GM19351 (cell line): Measurements from ENCODE around the gene TACR2.

Source experiments
- ATAC-seq: cut with Tn5 transposase; IDR thresholded peaks from one replicate; pipeline ENCODE4 v1.9.1; 2021; ENCODE audit warnings: mild to moderate bottlenecking, moderate library complexity; ENCODE audit not compliant: unreplicated experiment

TACR2 gene

DNA sequence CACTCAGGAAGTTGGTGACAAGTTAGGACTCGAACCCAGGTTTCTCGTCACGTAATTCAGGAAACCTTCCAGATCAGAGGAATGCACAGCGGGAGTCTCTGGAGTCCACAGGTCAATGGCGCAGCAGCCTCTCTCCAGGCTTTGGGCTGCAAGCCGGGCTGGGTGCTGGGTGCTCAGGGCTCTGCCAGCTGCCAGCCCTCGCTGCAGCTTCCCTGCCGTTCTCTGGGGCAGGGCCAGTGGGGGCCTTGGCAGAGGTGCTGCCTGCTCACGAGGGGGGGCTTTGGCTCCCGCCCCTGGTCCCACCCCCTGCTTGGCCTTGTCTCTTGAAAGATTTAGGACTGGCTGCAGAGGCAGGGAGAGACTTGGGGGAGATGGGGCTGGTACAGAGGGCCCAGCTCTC lies at the start of gene TACR2:
Gene TACR2 (minus strand): TSS at position 224 of the 400 bp plus-strand sequence. CDS start 595 bp downstream, outside the sequence.
- ATAC-seq, result no peak

DNA sequence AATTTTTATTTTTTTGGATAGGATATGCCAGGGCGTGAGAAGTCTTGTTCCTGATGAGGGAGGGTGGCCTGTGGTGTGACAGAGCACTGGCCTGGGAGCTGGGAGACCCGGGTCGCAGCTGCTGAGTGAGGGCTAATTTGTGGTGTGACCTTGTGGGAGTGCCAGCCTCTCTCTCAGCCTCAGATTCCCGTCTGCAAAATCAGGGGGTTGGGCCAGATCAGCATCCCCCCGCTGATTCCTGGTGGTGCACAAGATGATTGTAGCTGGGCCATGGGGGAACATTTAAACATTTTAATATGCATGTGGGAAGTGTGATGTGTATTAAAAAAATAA lies 49.4 kb upstream of the TACR2 start:
- ATAC-seq, result no peak

DNA sequence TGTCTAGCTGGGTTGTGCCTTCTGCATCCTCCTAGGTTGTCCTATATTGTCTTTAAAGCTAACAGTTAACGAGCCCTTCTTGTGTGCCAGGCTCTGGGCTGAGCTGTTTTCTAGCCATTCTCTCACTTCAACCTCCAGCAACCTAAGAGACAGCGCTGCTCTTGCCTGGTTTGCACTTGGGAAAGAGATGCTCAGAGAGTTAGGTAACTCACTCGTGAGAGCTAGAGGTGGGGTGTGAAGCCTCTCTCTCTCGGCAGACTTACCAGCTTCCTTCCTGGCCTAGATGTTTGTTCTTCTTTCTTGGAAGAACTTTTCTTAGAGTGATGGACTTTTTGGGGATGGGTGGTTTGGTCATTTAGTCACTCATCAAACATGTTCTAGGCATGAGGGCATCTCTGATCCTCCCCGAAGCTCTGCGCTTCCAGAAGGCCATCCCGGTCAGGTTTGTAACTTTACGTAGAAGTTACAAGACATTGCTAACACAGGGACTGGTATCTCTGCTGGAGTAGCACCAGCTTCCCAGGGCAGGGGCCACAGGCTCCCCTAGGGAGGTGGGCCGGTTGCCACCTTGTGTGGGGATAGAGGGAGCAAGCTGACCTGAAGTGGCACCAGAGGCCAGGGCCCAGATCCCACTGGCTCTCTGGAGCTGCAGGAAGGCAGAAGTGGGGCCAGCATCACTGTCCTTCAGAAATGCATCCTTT lies 48.9 kb upstream of the TACR2 start:
- no peak for ATAC-seq

DNA sequence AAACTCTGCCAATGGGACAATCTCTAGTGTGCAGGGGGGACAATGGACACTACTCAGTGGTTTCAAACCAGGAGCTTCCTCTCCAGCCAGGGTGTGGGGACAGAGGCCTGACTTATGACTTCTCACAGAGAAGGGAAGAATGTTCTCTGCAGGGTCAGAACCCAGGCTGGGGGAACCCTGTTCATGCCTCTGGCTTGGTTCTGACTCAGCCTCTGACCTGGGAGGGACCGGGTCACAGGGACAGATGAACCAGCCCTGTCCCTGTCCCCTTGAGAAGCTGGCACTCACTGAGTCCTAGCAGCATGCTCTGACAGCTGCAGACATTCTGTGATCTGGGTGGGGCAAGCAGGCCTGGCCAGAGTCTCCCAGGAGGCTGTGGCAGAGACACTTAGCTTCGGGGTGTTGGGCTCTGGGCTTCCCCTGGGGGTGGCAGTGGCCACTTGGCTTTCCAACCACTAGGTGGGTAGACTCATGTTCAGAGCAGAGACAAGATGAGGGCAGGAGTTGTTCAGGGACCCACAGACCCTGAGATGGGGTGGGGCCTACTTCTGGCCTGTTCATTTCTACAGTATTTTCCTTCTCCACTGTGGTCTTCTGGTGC lies 48.2 kb upstream of the TACR2 start:
- no peak for ATAC-seq

DNA sequence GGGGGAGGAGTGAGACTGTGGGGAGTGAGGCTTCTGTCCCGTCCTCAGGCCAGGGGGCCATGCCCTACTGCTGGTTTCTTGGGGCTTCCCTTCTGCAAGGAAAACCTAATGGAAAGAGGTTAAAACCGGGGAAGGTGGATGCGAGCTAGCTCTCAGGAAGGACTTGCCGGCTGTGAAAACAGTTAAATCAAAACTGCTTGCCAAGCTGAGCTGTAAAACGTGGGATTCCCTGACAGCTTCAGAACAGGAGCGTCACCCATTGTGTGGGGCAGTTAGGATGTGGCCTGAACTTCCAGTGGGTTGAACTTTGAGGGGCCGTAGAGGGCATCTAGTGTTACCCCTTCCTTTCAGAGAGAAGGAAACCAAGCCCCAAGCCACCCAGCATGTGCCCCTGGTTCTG lies 47.7 kb upstream of the TACR2 start:
- no peak for ATAC-seq

DNA sequence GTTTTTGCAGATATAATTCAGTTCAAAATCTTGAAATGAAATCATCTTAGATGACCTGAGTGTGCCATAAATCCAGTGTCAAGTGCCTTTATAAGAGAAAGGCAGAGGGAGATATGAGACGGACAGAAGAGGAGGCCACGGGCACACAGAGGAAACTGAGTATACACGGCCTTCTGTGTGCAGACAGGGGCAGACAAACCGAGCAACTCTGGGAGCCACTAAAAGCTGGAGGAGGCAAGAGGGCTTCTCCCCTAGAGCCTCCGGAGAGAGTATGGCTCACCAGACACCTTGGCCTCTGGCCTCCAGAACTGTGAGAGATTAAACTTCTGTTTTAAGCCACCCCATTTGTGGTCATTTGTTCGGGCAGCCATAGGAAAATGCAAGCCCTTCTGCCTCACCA lies 47.2 kb upstream of the TACR2 start:
- ATAC-seq, result no peak

DNA sequence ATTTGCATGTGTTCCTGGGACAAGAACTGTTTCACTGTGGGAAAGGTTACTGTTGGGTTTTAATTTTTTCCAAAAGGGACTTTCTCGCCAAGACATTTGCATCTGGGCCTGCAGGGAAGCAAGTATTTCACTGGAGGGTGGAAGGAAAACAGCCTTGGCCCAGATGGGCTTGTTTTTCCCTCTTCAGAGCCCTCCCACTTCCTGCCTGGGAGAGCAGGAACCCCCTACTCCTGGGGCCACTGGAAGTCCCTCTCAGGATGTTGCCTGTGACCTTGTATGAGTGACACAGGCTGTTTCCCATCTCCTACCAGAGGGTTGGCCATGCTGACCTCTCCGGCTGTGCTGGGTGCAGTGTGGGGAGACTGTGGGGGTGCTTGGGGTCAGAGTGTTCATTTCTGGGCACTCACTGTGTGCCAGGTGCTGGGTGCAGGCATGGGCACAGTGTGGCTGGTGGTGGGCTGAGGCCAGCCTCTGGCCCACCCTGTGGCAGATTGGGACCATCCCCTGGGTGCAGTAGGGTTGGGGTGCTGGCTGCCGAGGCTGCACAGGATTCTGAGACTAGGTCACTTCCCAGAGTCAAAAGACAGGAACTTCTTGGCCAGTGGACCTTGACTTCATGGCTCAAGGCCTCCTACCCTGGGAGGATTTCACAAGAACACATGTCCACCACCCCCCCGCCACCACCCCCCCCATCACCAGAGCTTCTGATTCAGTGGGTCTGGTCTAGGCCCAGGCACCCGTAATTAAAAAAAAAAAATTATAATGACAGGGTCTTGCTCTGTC lies 44.7 kb upstream of the TACR2 start:
- no peak for ATAC-seq

DNA sequence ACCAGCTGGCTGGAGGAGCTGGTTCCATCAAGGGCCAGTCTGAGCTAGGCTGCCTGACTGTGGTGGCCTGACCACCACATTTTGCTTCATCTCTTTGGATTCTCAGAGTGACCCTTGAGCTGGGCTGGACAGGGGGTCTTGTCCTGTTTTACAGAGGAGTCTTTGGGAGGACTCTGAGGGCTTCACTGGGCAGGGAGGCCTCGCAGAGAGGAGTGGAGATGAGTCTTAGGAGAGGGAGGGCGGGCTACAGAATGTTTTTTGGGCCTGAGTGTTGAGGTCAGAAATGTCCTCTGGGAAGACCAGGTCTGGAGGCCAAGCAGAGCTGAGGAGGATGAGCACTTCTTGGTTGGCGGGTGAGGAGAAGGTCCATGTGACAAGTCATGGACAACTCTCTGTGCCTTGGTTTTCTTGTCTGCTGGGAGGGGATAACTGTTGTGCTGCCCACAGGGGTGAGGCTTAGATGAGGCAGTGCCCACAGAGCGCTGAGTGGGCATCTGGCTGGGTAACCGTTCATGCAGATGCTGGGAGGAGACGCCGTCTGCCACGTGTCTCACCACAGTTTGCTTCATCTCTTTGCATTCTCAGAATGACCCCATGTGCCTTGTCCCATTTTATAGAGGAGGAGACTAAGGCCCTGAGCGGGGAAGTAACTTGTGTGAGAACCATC lies 44.0 kb upstream of the TACR2 start:
- no peak for ATAC-seq

DNA sequence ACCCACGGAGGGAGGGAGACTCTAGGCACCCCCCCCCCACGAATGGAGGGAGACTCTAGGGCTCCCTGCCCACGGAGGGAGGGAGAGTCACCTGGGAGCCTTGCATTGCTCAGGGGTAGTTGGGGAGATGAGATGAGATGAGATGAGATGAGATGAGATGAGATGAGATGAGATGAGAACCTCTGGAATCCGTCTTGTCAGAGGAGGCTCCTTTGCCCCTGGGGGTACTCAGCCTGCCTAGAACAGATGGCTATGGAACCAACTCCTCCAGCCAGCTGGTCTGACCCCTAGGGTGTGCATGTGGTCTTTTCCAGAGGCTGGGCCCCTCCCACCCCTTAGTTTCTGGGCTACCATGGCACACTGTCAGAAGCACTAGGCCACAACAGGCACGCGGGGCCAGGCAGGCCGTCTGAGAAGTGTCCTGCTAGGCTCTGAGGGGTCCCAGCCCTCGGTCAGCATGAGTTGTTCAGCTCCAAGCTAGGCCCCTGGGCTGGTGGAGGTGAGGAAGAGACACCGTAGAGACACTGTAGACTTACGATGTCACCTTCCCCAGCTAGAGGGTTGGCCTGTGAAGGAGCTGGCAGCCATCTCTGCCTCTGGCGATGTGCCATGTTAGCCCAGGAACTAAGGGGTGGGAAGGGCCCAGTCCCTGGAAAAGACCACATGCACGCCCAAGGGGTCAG lies 43.3 kb upstream of the TACR2 start:
- no peak for ATAC-seq

DNA sequence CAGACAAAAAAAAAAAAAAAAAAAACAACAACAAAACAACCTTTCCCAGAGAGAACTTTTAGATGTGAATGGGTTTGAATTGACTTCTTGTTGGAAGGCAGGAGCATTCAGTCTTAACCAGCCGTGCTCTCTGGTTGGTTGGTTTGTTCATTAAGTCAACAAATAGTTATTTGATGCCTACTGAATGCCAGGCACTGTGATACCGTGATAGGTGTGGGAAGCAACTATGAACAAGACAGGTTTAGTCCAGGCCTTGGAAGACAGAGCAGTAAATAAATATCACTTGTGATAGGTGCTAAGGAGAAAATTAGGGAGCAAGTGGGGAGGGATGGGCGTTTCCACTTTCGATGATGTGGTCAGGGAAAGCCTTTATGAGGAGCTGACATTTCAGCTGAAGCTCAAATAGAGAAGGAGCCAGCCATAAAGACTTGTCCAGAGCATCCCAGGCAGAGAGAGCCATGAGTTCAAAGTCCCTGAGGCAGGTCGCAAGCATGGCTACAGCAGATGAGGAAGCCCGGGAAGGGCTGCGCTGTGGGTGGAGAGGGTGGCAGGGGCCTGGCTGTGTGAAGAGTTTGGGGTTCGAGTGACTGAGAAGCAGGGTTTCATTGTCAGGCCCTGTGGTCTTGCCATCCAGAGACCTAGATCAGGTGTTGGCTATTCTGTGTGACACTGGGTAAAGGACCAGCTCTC lies 42.5 kb upstream of the TACR2 start:
- no peak for ATAC-seq

DNA sequence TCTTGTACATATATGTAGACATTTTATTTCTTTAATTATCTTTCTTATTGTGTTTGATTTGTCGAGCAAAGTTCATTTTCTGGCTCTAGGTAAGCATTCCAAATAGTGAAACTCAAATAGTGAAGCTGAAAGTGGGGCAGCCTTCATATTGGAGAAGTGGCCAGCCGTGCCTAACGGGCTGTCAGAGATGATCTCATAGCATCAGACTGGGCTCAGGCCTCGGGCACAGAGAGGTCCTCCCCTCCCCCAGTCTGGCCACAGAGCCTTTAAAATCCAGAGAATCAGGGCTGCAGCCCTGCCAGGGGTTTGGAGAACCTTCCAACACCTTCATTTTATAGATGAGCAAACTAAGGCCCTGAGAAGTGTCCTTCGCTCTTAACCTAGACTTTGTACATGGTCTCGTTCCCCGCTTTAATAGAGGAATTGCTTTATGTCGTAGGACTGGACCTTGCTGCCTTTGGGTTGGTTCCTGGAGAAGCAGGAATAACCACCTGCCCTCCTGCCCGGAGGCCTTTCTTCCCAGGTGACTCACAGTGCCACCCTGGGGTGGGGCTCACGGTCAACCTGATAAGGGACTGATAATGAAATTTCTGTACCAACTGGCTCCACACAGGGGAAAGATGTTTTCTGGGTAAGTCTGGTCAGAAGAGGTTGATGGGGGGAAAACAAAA lies 41.8 kb upstream of the TACR2 start:
- no peak for ATAC-seq

DNA sequence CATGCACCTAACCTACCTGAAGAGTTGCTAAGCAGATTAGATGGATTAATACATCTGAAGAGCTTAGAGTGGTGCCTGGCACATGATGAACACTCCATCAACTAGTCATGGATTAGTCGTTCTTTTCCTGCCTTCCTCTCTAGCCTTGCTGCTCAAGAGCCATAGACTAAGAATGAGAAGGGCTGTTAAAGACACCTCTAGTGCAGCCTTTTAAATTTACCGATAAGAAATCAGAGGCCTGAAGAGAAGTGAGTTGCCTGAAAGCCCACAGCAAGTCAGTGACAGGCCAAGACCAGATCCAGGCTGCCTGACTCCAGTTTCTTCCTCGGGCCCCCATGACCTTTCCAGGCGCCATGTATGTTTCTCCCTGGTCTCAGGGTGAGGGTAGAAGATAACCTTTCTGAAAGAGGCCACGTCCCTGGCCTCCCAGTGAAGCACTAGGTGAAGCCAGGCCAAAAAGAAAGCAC lies 41.1 kb upstream of the TACR2 start:
- no peak for ATAC-seq

DNA sequence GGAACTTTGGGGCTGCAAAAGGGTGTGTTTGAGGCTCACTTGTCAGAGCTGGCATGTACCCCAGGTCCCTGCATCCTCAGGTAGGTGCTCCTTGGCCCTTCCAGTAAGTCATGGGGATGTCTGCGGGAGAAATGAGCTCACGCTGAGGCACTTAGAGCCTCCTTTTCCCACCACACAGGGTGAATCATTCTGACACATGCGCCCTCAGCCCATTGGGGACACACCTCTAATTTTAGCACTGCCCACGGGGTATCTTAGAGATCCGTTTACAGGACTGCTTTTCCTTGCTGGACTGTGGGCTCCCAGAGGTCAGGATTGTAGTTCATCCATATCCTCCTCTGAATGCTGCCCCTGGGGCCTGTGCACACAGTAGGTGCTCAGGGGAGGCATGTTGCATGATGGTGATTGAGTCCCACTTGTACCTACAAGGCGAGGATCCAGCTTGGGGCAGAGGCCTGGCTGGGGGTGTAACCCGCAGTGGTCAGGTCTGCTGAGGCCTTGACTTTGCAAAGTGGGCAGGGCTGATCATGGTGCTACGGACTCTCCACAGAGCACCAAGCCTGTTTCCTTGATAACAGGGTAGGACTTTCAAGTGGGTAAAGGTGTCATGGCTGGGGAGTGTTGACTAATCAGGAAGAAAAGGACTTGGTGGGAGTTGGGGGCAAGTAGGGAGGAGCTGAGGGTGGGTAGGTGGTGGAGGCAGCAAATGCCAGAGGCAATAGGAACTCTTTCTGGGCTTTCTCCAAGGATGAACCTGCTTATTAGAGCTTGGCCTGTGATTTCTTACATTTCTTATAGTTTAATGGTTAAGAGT lies 40.4 kb upstream of the TACR2 start:
- no peak for ATAC-seq

DNA sequence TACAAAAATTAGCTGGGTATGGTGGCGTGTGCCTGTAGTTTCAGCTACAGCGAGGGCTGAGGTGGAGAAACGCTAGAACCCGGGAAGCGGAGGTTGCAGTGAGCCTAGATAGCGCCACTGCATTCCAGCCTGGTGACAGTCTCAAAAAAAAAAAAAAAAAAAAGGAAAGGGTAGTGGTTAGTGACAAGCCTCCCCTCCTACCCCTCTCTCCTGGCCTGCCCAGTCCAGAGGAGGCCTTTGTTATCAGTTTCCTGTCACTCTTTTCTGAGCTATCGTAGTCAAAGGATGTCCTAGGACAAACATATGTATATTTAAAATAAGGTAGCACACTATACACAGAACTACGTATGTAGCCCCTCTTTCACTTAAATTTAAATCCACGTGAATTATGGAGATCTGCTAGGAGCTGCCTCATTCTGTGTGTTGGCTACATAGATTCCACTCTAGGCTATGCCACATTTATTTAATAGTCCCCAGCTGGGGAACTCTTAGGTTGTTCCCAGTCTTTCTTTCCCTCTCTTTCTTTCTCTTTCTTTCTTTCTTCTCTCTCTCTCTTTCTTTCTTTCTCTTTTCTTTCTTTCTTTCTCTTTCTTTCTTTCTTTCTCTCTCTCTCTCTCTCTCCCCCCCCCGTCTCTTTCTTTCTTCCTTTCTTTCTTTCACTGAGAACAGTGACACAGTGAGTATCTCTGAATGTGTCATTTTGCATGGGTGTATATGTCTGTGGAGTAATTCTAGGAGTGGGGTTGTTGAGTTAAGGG lies 38.5 kb upstream of the TACR2 start:
- ATAC-seq, result no peak

DNA sequence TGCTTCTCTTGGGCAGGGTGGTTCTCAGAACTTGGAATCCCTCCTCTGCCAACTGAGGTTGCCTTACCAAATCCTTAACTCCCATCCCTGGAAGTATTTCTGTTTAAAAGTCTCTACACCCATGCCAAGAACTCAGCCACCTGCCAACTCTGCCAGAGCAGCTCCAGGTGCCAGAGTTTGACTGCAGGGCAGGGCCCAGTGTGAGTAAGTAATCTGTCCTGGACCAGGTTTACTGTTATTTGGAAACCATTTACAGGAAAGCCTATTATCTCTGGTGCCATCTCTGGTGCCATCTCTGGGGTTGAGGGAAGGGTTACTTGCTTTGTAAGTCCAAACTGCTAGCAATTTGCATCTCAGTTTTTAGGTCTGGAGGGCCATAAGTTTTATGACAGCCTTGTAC lies 37.1 kb upstream of the TACR2 start:
- no peak for ATAC-seq

DNA sequence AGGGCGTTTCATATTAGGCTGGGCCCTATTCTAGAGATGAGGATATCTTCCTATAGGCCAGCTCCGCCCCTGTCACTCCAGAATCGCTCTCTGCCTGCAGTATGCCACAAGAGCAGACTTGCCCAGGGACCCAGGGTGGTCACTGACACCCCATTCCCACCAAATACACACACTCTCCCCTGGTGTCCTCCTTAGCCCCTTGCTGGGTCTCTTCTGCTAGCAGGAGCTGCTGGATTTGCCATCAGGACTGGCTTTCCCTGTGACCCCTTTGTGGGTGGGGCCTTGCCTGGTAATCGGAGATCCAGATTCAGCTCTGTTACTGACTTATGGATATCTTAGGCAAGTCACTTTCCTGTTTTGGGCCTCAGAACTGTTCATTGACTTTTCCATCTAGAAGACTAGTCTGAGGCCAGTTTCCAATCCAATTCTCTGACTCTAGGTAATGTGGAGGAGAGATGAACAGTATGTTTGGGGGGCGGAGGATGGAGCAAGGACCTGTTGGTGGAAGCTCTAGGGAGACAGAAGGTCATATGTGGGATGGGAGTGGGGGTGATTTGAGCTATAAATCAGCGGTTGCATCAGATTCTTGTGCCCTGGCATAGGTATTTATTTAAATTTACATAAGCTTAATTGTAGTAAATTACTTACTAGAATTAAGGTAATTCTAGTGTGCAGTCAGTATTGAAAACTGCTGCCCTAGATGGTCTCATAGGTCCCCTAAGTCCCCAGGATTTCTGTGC lies 36.1 kb upstream of the TACR2 start:
- ATAC-seq, result no peak

DNA sequence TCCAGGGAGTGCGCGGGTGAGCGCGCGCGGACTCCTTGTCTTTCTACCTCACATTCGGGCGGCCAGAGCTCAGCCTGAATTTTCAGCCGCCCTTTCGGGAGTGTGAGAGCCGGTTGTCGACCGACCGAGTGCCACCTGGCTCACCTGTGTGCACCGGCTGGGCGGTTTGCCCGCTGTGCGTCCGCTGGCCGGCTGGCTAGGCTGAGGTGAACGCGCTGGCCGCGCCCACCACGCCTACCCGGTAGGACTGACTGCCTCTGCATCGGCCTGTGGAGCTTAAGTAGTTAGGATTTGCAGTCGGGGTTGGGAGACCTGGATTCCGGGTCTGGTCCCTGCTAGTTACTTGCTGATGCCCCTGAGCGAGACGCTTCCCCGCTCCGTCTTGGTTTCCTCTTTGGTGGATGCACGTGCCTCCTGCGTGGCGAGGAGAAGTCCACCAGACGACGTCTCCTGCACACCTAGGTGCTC lies 35.1 kb upstream of the TACR2 start:
- ATAC-seq, result no peak
